A549 (cell line): ENCODE results near the gene OTOS. TPM values are rescaled to one million over a fixed set of nuclear protein-coding genes. Genes with fewer than 3 reads are reported as not detected.

Experiments
- ATAC-seq, 2 experiments: fragments of 200-7000 bp in 1 of 2; fragments of >200 bp in 1 of 2; cut with Nextera tagmentation in 1 of 2; cut with Tn5 transposase in 1 of 2; 3 replicates each; pipeline versions ENCODE4 v1.8.0 to v1.9.1; 2018 to 2020; ENCODE audit warnings: mild to moderate bottlenecking in 1 of 2, moderate library complexity in 1 of 2
- CTCF ChIA-PET: fragments of 300-600 bp; sonication (Branson Sonifier 250); formaldehyde crosslinking; extraction: SDS; loops from one replicate; lab custom pipeline; 2021; ENCODE audit warnings: antibody characterized with exemption, inconsistent platforms; lab: Yijun Ruan, JAX
- POLR2A ChIA-PET: fragments of 350-600 bp; formaldehyde crosslinking; extraction: SDS; loops from one replicate; lab custom pipeline; 2021; ENCODE audit warnings: antibody characterized with exemption, inconsistent platforms; lab: Yijun Ruan, JAX
- DNase-seq, 2 experiments: peaks; one replicate each; pipeline versions ENCODE4 v3.0.0 to v3.0.0-alpha.2; 2011 to 2016; ENCODE audit warnings: low read depth in 1 of 2, low spot score in 1 of 2
- FAIRE-seq: peaks from 2 replicates; lab custom pipeline; 2011; peaks lifted over from hg19 to GRCh38; lab: Jason Lieb, UNC
- H3K27ac ChIP-seq, 2 experiments: fragments of >200 bp; sonication (Bioruptor Twin); formaldehyde crosslinking; 3 replicates each; pipeline ENCODE4 v1.5.1; 2016 to 2017
- H3K4me1 ChIP-seq: fragments of >200 bp; sonication (Bioruptor Twin); formaldehyde crosslinking; 3 replicates; pipeline ENCODE4 v1.6.1; 2016
- H3K4me2 ChIP-seq: fragments of >200 bp; sonication (Bioruptor Twin); formaldehyde crosslinking; 3 replicates; pipeline ENCODE4 v1.6.1; 2016
- H3K4me3 ChIP-seq: fragments of >200 bp; sonication (Bioruptor Twin); formaldehyde crosslinking; 3 replicates; pipeline ENCODE4 v1.5.1; 2016
- H3K9me3 ChIP-seq: fragments of >200 bp; sonication (Bioruptor Twin); formaldehyde crosslinking; 3 replicates; pipeline ENCODE4 v1.6.1; 2016
- CHD2 ChIP-seq: fragments of 150-350 bp; IDR thresholded peaks from 2 replicates; pipeline ENCODE4 v1.6.1; 2014; ENCODE audit warnings: low read length; ENCODE audit not compliant: partially characterized antibody
- CTCF ChIP-seq: fragments of >200 bp; sonication (Bioruptor Twin); formaldehyde crosslinking; IDR thresholded peaks from 3 replicates; pipeline ENCODE4 v1.5.1; 2016
- EHF ChIP-seq: fragments of 250-450 bp; sonication (Bioruptor Pico); IDR thresholded peaks from 2 replicates; pipeline ENCODE4 v1.5.0; 2020; ENCODE audit warnings: mild to moderate bottlenecking
- GATA3 ChIP-seq: IDR thresholded peaks from 2 replicates; pipeline ENCODE4 v1.6.1; 2012; ENCODE audit warnings: borderline replicate concordance
- HOXA7 ChIP-seq: fragments of 250-450 bp; sonication (Bioruptor Pico); IDR thresholded peaks from 2 replicates; pipeline ENCODE4 v1.5.0; 2020; ENCODE audit warnings: mild to moderate bottlenecking, moderate library complexity
- HOXB5 ChIP-seq: fragments of 250-450 bp; sonication (Bioruptor Pico); IDR thresholded peaks from 2 replicates; pipeline ENCODE4 v1.5.0; 2020; ENCODE audit warnings: mild to moderate bottlenecking, moderate library complexity
- MYC ChIP-seq: IDR thresholded peaks from 2 replicates; pipeline ENCODE4 v1.6.1; 2012; ENCODE audit warnings: mild to moderate bottlenecking, inconsistent platforms, low read length, improper control_type of control experiment, borderline replicate concordance
- NPAS2 ChIP-seq: fragments of 250-450 bp; sonication (Bioruptor Pico); IDR thresholded peaks from 2 replicates; pipeline ENCODE4 v1.8.0; 2022; ENCODE audit warnings: mild to moderate bottlenecking, moderate library complexity, borderline replicate concordance
- SREBF2 ChIP-seq: fragments of 450-650 bp; IDR thresholded peaks from 2 replicates; pipeline ENCODE4 v1.6.1; 2014; ENCODE audit warnings: mild to moderate bottlenecking, moderate library complexity
- TFCP2L1 ChIP-seq: fragments of 250-450 bp; sonication (Bioruptor Pico); IDR thresholded peaks from 2 replicates; pipeline ENCODE4 v1.5.0; 2021; ENCODE audit warnings: mild to moderate bottlenecking
- USF2 ChIP-seq: fragments of 450-650 bp; IDR thresholded peaks from 2 replicates; pipeline ENCODE4 v1.6.1; 2014; ENCODE audit warnings: antibody characterized with exemption
- WGBS: methylation state at CpG from one replicate; pipeline ENCODE4 v1.1.6; 2017; ENCODE audit errors: missing lambda C conversion rate; 5-methylcytosine and 5-hydroxymethylcytosine counted together
- polyA plus RNA-seq, 4 experiments: library from polyadenylated mRNA; depleted of rRNA in 3 of 4; stranded (reverse); fragments of >200 nt; fragmentation: RNase III in 1 of 4; extraction: RNeasy Plus Mini Kit Qiagen cat#74134 plus additional on column Dnase treatment in 1 of 4; gene quantifications; 2 replicates in 3 of 4; 3 replicates in 1 of 4; pipeline ENCODE4 v1.2.3, GENCODE V29; 2011 to 2017
- TF ChIP-seq, protein P1 (sequence below): fragments of 250-450 bp; sonication (Bioruptor Pico); IDR thresholded peaks from 2 replicates; pipeline ENCODE4 v1.5.0; 2020; ENCODE audit warnings: low read depth, mild to moderate bottlenecking, moderate library complexity
- TF ChIP-seq, protein P2 (sequence below): fragments of >200 bp; sonication (Bioruptor Twin); formaldehyde crosslinking; IDR thresholded peaks from 3 replicates; pipeline ENCODE4 v1.6.1; 2016
- TF ChIP-seq, protein P3 (sequence below): fragments of 200-600 bp; sonication (generic); IDR thresholded peaks from 2 replicates; pipeline ENCODE4 v1.6.1; 2016; ENCODE audit warnings: antibody characterized with exemption, mild to moderate bottlenecking, moderate library complexity
- TF ChIP-seq, protein P4 (sequence below): fragments of 150-350 bp; IDR thresholded peaks from 2 replicates; pipeline ENCODE4 v1.6.1; 2014; ENCODE audit warnings: low read depth, mild to moderate bottlenecking, low read length

Gene OTOS
- polyA plus RNA-seq, 2 of the 4 experiments (the other 2 are of a cell fraction) = not detected

- no peak for FAIRE-seq
- WGBS = 91% methylated on average over 5 of the region's 5 CpGs
- peak; percentile 32 to 39; a peak in 4 of 6 replicates for ATAC-seq
- no peak overlapping the region for H3K27ac ChIP-seq
- no peak overlapping the region for H3K4me2 ChIP-seq
- CTCF ChIA-PET = interaction anchor here (2.3 to 8.9 kb wide), 2 partner anchors 16 to 96 kb away, joined by 6 to 70 read pairs; partner anchors contain the start of gene OTOS
- no peaks in the 10 kb centered on the region for H3K4me1 ChIP-seq
- no peak overlapping the region for H3K4me3 ChIP-seq
- peaks cover 13% of the 10 kb centered on the region for H3K9me3 ChIP-seq
- TF ChIP-seq CHD2 (no peak), TFCP2L1 (no peak), EHF (no peak), GATA3 (no peak), HOXB5 (CRISPR knock-in tag) (no peak), MYC (no peak), CTCF (no peak), HOXA7 (no peak), NPAS2 (CRISPR knock-in tag) (no peak), SREBF2 (no peak)
- TF ChIP-seq, protein P1, sequence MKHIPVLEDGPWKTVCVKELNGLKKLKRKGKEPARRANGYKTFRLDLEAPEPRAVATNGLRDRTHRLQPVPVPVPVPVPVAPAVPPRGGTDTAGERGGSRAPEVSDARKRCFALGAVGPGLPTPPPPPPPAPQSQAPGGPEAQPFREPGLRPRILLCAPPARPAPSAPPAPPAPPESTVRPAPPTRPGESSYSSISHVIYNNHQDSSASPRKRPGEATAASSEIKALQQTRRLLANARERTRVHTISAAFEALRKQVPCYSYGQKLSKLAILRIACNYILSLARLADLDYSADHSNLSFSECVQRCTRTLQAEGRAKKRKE (CRISPR knock-in tag) = no peak
- TF ChIP-seq, protein P2, sequence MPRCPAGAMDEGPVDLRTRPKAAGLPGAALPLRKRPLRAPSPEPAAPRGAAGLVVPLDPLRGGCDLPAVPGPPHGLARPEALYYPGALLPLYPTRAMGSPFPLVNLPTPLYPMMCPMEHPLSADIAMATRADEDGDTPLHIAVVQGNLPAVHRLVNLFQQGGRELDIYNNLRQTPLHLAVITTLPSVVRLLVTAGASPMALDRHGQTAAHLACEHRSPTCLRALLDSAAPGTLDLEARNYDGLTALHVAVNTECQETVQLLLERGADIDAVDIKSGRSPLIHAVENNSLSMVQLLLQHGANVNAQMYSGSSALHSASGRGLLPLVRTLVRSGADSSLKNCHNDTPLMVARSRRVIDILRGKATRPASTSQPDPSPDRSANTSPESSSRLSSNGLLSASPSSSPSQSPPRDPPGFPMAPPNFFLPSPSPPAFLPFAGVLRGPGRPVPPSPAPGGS = no peak
- TF ChIP-seq, protein P3, sequence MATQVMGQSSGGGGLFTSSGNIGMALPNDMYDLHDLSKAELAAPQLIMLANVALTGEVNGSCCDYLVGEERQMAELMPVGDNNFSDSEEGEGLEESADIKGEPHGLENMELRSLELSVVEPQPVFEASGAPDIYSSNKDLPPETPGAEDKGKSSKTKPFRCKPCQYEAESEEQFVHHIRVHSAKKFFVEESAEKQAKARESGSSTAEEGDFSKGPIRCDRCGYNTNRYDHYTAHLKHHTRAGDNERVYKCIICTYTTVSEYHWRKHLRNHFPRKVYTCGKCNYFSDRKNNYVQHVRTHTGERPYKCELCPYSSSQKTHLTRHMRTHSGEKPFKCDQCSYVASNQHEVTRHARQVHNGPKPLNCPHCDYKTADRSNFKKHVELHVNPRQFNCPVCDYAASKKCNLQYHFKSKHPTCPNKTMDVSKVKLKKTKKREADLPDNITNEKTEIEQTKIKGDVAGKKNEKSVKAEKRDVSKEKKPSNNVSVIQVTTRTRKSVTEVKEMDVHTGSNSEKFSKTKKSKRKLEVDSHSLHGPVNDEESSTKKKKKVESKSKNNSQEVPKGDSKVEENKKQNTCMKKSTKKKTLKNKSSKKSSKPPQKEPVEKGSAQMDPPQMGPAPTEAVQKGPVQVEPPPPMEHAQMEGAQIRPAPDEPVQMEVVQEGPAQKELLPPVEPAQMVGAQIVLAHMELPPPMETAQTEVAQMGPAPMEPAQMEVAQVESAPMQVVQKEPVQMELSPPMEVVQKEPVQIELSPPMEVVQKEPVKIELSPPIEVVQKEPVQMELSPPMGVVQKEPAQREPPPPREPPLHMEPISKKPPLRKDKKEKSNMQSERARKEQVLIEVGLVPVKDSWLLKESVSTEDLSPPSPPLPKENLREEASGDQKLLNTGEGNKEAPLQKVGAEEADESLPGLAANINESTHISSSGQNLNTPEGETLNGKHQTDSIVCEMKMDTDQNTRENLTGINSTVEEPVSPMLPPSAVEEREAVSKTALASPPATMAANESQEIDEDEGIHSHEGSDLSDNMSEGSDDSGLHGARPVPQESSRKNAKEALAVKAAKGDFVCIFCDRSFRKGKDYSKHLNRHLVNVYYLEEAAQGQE = no peak
- TF ChIP-seq, protein P4, sequence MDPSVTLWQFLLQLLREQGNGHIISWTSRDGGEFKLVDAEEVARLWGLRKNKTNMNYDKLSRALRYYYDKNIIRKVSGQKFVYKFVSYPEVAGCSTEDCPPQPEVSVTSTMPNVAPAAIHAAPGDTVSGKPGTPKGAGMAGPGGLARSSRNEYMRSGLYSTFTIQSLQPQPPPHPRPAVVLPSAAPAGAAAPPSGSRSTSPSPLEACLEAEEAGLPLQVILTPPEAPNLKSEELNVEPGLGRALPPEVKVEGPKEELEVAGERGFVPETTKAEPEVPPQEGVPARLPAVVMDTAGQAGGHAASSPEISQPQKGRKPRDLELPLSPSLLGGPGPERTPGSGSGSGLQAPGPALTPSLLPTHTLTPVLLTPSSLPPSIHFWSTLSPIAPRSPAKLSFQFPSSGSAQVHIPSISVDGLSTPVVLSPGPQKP = no peak
- DNase-seq = no peak
- POLR2A ChIA-PET = no interaction called here
These were observed 16.7 kb upstream of the OTOS start for GRCh38 chr2:240157147-240157470.

- no peak overlapping the region for H3K4me2 ChIP-seq
- FAIRE-seq (no peak), ATAC-seq (no peak; a peak in 1 of 6 replicates), DNase-seq (no peak)
- H3K4me3 ChIP-seq = no peak overlapping the region
- POLR2A ChIA-PET = no interaction called here
- peaks cover 13% of the 10 kb centered on the region for H3K9me3 ChIP-seq
- WGBS = 75% methylated on average over 29 of the region's 29 CpGs
- no peaks in the 10 kb centered on the region for H3K4me1 ChIP-seq
- TF ChIP-seq, protein P3 = no peak
- peak; percentile 51 for TF ChIP-seq USF2
- CTCF ChIA-PET = interaction anchor here (2.3 to 8.9 kb wide), 2 partner anchors 16 to 96 kb away, joined by 6 to 70 read pairs; partner anchors contain the start of gene OTOS
- H3K27ac ChIP-seq = no peak overlapping the region
These were observed 16.1 kb upstream of the OTOS start for GRCh38 chr2:240156435-240157146.
